ENCODE results near the gene C11orf68.

The C11orf68 gene

DNA sequence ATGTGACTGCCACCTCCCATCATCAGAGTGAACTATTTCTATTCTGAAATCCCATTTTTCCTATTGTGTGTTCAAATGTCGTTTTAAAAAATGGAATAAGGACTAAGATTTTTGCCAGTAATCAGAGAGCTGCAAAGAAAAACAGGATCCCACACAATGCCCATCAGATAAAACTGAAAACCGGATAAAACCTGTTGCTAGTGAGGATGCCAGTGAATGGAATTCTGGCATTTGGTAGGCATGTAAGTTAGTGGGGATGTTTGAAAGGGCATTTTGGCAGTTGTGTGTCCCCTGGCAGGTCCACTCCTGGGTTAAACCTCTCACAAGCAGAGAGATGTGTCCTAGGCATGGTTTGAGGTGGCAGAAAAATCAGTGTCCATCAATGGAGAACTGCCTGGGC is 6.5 kb upstream of the C11orf68 start:
- TF ChIP-seq ZNF776 (tag by site-specific recombination; IDR thresholded peaks at IDR 0.05; ENCODE audit: borderline replicate concordance) (no peak), SCRT2 (tag by site-specific recombination; IDR thresholded peaks at IDR 0.05) (peak; percentile 75)
- no peak overlapping the region for H3K4me3 ChIP-seq (ENCODE audit: low read depth, low read length)
- no peaks in the 10 kb centered on the region for H3K4me1 ChIP-seq (ENCODE audit: control insufficient read depth, insufficient read depth, low read length)
- no peaks in the 10 kb centered on the region for H3K9me3 ChIP-seq (ENCODE audit: control insufficient read depth, insufficient read depth, low read depth, low read length)
- H3K36me3 ChIP-seq (ENCODE audit: control insufficient read depth in 2 of 2, insufficient read depth in 1 of 2, low read length in 2 of 2), result peaks cover 0 to 14% of the 10 kb centered on the region in 2 experiments; a peak in 2 of 3 replicates
- no peak overlapping the region for H3K27ac ChIP-seq (ENCODE audit: extremely low read depth, low read depth, low read length)
- ChIA-PET CTCF (interaction anchor here (0.5 to 0.9 kb wide), 2 partner anchors 54 to 337 kb away, joined by 4 read pairs; no protein-coding TSS in a partner anchor), POLR2A (no interaction called here)

DNA sequence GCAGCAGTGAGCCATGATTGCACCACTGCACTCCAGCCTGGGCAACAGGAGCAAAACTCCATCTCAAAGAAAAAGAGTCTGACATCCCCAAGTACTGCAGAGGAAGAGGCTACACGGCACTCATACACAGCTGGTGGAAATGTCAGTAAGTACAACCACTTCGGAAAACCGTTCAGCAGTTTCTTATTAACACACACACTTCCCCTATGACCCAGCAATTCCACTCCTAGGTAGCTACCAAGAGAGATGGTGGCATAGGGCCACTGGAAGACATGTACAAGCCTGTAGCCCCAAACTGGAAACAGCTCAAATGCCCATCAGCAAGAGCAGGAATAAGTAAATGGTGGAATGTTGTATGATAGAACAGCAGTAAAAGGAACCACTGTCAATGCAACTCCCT is 3.7 kb upstream of the C11orf68 start:
- ChIA-PET CTCF (interaction anchor here (0.6 to 2.1 kb wide), 5 partner anchors 33 to 100 kb away, joined by 3 to 10 read pairs (median 3); partner anchors contain the start of genes CCDC85B and FIBP), POLR2A (interaction anchor here (0.6 to 1.8 kb wide), 3 partner anchors 32 to 755 kb away, joined by 4 to 5 read pairs (median 4); partner anchors contain the start of genes CCDC85B and RBM4B)
- no peaks in the 10 kb centered on the region for H3K4me1 ChIP-seq (ENCODE audit: control insufficient read depth, insufficient read depth, low read length)
- H3K36me3 ChIP-seq (ENCODE audit: control insufficient read depth in 2 of 2, insufficient read depth in 1 of 2, low read length in 2 of 2), result peaks cover 0 to 14% of the 10 kb centered on the region in 2 experiments; a peak in 2 of 3 replicates
- TF ChIP-seq KLF16 (tag by site-specific recombination; IDR thresholded peaks at IDR 0.05) (no peak), ZNF114 (tag by site-specific recombination; IDR thresholded peaks at IDR 0.05) (no peak), ZNF140 (tag by site-specific recombination; IDR thresholded peaks at IDR 0.05) (0 out of 2 replicates have a peak, but pooled peaks have one; percentile 8), ZNF501 (tag by site-specific recombination; IDR thresholded peaks at IDR 0.05) (no peak), ZNF146 (tag by site-specific recombination; IDR thresholded peaks at IDR 0.05) (no peak), ZNF701 (tag by site-specific recombination; IDR thresholded peaks at IDR 0.05) (no peak), ZNF155 (tag by site-specific recombination; IDR thresholded peaks at IDR 0.05) (no peak)
- TF ChIP-seq, protein P1, sequence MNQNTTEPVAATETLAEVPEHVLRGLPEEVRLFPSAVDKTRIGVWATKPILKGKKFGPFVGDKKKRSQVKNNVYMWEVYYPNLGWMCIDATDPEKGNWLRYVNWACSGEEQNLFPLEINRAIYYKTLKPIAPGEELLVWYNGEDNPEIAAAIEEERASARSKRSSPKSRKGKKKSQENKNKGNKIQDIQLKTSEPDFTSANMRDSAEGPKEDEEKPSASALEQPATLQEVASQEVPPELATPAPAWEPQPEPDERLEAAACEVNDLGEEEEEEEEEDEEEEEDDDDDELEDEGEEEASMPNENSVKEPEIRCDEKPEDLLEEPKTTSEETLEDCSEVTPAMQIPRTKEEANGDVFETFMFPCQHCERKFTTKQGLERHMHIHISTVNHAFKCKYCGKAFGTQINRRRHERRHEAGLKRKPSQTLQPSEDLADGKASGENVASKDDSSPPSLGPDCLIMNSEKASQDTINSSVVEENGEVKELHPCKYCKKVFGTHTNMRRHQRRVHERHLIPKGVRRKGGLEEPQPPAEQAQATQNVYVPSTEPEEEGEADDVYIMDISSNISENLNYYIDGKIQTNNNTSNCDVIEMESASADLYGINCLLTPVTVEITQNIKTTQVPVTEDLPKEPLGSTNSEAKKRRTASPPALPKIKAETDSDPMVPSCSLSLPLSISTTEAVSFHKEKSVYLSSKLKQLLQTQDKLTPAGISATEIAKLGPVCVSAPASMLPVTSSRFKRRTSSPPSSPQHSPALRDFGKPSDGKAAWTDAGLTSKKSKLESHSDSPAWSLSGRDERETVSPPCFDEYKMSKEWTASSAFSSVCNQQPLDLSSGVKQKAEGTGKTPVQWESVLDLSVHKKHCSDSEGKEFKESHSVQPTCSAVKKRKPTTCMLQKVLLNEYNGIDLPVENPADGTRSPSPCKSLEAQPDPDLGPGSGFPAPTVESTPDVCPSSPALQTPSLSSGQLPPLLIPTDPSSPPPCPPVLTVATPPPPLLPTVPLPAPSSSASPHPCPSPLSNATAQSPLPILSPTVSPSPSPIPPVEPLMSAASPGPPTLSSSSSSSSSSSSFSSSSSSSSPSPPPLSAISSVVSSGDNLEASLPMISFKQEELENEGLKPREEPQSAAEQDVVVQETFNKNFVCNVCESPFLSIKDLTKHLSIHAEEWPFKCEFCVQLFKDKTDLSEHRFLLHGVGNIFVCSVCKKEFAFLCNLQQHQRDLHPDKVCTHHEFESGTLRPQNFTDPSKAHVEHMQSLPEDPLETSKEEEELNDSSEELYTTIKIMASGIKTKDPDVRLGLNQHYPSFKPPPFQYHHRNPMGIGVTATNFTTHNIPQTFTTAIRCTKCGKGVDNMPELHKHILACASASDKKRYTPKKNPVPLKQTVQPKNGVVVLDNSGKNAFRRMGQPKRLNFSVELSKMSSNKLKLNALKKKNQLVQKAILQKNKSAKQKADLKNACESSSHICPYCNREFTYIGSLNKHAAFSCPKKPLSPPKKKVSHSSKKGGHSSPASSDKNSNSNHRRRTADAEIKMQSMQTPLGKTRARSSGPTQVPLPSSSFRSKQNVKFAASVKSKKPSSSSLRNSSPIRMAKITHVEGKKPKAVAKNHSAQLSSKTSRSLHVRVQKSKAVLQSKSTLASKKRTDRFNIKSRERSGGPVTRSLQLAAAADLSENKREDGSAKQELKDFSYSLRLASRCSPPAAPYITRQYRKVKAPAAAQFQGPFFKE (tag by site-specific recombination; IDR thresholded peaks at IDR 0.05; ENCODE audit: borderline replicate concordance), result no peak
- H3K9me3 ChIP-seq (ENCODE audit: control insufficient read depth, insufficient read depth, low read depth, low read length), result no peaks in the 10 kb centered on the region
- H3K27ac ChIP-seq (ENCODE audit: extremely low read depth, low read depth, low read length), result no peak overlapping the region
- H3K4me3 ChIP-seq (ENCODE audit: low read depth, low read length), result no peak overlapping the region

DNA sequence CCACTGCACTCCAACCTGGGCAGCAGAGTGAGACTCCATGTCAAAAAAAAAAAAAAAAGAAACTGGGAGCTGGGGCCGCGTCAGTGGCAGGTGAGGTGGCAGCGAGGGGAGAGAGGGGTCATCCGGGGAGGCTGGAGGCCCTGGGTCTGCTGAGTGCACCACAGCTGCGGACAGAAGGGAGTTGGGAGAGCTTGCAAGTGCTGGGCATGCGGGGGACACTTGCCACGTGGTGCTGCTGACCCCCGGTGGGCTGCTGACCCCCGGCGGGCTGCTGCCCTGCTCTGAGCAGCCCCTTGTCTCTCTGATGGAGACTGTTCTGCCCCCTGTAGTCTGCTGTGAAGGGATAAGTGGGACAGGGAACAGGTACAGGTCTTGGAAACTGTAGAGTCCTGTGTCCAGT is 3.0 kb upstream of the C11orf68 start:
- POLR2A ChIA-PET, result interaction anchor here (1.8 kb wide), 1 partner anchor 62 kb away, joined by 4 read pairs; no protein-coding TSS in a partner anchor
- CTCF ChIA-PET, result interaction anchor here (0.6 to 2.1 kb wide), 3 partner anchors 33 to 104 kb away, joined by 3 to 10 read pairs (median 3); partner anchors contain the start of genes CCDC85B and FIBP
- no peak for TF ChIP-seq ZBTB17 (tag by site-specific recombination; IDR thresholded peaks at IDR 0.05)
- no peak for TF ChIP-seq ZNF791 (tag by site-specific recombination; IDR thresholded peaks at IDR 0.05)
- TF ChIP-seq, protein P2, sequence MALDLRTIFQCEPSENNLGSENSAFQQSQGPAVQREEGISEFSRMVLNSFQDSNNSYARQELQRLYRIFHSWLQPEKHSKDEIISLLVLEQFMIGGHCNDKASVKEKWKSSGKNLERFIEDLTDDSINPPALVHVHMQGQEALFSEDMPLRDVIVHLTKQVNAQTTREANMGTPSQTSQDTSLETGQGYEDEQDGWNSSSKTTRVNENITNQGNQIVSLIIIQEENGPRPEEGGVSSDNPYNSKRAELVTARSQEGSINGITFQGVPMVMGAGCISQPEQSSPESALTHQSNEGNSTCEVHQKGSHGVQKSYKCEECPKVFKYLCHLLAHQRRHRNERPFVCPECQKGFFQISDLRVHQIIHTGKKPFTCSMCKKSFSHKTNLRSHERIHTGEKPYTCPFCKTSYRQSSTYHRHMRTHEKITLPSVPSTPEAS (tag by site-specific recombination; IDR thresholded peaks at IDR 0.05), result no peak
- TF ChIP-seq ZNF112 (tag by site-specific recombination; IDR thresholded peaks at IDR 0.05), result no peak
- TF ChIP-seq ZNF121 (tag by site-specific recombination; IDR thresholded peaks at IDR 0.05), result no peak
- no peak for TF ChIP-seq ZNF202 (tag by site-specific recombination; IDR thresholded peaks at IDR 0.05; ENCODE audit: borderline replicate concordance)
- TF ChIP-seq ZNF335 (tag by site-specific recombination; conservative IDR thresholded peaks at IDR 0.05), result no peak
- TF ChIP-seq ZNF518A (tag by site-specific recombination; conservative IDR thresholded peaks at IDR 0.05; ENCODE audit: low read depth), result no peak
- no peak for TF ChIP-seq ZNF416 (tag by site-specific recombination; IDR thresholded peaks at IDR 0.05)
- TF ChIP-seq YY2 (tag by site-specific recombination; IDR thresholded peaks at IDR 0.05), result no peak

More for the DNA sequence above, 3.0 kb upstream of the C11orf68 start:
- no peak overlapping the region for H3K4me3 ChIP-seq (ENCODE audit: low read depth, low read length)
- H3K4me1 ChIP-seq (ENCODE audit: control insufficient read depth, insufficient read depth, low read length), result no peaks in the 10 kb centered on the region; the same call in 1 of the 2 replicates
- H3K36me3 ChIP-seq (ENCODE audit: control insufficient read depth in 2 of 2, insufficient read depth in 1 of 2, low read length in 2 of 2), result peaks cover 0 to 14% of the 10 kb centered on the region in 2 experiments; a peak in 2 of 3 replicates
- no peaks in the 10 kb centered on the region for H3K9me3 ChIP-seq (ENCODE audit: control insufficient read depth, insufficient read depth, low read depth, low read length)
- H3K27ac ChIP-seq (ENCODE audit: extremely low read depth, low read depth, low read length), result no peak overlapping the region

All from HEK293 (cell line).